NCI-H226 (cell line): ENCODE measurements around the gene CACFD1.
A peak's percentile ranks its signal among the peaks of the same experiment; 100 is the strongest.

ENCODE experiments used
- DNase-seq: peaks from one replicate; pipeline ENCODE4 v3.0.0-alpha.2; 2015

Gene CACFD1

DNA sequence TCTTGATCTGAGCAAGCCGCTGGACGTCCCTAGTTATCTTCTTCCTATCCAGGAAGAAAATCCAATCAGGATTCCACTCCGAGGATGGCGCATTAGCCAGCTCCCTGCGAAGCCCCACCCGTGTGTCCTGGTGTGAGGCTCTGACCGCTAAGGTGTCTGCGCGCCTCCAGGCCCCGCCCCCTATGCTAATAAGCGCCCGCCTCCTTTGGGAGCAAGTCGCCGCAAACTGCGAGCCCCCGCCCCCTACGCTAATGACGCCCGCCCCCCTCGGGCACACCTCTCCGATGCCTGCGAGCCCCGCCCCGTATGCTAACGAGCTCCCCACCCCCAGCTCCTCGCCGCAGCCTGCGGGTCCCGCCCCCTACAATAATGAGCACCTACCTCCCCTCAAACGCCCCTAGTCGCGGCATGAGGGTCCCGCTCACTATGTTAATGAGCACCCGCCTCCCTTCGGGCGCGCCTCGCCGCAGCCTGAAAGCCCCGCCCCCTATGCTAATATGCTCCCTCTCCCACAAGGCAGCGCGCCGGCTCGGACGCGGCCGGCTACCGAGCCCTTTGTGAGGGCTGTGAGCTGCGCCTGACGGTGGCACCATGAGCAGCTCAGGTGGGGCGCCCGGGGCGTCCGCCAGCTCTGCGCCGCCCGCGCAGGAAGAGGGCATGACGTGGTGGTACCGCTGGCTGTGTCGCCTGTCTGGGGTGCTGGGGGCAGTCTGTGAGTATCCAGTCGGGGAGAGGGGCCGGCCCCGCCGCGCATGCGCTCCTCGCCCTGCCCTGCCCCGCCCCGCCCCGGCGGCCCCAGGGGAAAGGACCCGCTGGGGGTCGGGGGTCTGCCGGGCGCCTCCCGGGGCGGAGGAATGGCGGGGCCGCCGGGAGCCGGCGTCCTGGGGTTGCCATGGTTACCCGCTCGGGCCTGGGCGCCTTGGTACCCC is at the start of gene CACFD1:
Gene CACFD1 (plus strand): TSS at position 503 of the 929 bp plus-strand sequence. CDS start 89 bp downstream, at position 592.
- peak; percentile 93 for DNase-seq

DNA sequence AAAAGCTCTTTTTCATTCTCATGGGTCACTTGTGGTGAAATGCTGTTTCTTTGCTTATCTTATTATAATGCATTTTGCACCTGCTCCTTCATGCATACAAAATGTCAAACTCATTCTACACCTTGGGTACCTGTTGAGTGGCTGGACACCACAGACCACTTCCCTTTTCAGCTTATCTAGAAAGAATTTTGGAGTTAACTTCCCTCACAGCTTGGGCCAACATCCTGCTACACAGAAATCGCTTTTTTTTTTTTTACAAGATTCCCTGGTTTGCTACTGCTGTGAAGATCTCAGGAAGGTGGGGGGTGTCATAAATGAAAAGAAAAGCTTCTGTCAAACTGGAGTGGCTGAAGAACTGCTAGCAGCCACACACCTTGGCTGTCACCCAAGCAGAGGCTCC is 44.6 kb upstream of the CACFD1 start:
- DNase-seq = no peak

DNA sequence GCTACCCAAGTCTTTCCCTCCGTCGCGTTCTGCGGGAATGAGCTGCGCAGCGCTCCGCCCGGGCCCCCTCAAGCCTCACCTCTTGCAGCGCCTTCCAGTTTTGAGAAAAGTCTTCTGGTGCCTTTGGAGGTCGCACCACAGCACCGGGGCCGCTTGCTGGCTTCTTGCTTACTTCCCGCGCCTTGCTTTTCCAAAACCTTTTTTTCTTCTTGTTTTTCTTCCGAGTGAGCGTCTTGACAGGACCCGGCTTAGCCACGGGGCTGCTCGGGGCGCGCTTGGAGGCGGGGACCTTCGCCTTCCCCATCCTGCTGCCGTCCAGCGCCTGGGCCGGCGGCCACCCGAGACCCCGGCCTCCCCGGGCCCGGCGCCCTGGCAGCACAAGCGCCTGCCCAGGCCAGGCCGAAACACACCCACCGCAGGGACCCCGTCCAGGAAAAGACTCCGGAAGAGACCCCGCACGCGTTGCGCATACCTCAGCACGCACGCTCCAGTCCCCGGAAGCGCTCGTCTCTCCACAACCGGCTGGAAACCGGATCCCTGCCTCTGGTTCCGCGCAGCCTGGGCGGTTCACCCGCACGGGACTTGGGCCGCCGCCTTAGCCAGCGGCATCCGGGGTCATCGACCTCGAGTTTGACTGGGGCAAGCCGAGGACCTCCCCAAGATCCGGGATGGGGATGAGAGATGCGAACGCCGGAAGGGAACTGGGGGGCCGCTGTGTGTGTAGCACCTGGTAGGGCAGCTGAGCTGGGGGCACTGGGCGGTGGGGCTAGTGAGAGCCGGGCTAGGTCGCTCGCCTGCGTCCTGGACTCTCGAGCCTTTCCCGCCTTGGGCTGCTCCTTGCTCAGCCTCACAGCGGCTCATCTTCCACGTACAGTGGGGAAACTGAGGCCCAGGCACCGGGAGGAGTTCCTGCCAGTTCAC is 42.0 kb upstream of the CACFD1 start, which contains the start of gene REXO4:
Gene REXO4 (minus strand): TSS at position 470 of the 921 bp plus-strand sequence. CDS start 166 bp downstream, at position 304.
- DNase-seq = peak; percentile 90

DNA sequence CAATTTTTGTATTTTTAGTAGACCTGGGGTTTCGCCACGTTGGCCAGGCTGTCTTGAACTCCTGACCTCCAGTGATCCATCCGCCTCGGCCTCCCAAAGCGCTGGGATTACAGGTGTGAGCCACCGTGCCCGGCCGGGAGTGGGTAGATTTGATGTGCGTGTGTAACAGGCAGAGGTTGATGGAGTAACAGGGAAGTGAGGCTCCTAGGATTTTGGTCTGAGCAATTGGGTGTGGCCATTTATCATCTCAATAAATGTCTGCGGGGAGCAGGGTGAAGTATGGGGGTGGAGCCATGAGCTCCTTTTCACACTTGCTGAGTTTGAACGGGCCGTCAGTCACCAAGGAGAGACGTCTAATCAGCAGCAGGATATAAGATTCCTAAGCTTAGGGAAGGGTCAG is 40.8 kb upstream of the CACFD1 start:
- DNase-seq = no peak

DNA sequence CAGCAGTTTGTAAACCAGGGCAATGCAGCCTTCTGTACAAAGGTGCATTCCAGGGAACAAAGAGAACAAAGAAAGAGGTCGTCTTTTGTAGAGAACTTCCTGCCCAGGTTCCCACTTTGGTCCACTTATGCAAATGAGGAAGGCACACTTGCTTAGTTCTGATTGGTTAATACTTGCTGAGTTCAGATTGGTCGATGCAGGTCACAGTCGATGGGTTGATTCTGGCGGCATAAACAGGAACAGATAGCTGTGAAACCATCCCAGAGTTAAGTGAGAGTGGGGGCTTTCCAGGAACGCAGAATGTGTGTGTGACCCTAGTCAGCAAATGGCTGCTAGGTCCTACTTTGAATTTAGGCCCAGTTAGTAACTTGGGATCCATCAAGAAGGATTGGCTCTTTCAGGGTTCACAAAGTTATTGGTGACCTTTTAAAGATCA is 39.4 kb upstream of the CACFD1 start:
- no peak for DNase-seq

DNA sequence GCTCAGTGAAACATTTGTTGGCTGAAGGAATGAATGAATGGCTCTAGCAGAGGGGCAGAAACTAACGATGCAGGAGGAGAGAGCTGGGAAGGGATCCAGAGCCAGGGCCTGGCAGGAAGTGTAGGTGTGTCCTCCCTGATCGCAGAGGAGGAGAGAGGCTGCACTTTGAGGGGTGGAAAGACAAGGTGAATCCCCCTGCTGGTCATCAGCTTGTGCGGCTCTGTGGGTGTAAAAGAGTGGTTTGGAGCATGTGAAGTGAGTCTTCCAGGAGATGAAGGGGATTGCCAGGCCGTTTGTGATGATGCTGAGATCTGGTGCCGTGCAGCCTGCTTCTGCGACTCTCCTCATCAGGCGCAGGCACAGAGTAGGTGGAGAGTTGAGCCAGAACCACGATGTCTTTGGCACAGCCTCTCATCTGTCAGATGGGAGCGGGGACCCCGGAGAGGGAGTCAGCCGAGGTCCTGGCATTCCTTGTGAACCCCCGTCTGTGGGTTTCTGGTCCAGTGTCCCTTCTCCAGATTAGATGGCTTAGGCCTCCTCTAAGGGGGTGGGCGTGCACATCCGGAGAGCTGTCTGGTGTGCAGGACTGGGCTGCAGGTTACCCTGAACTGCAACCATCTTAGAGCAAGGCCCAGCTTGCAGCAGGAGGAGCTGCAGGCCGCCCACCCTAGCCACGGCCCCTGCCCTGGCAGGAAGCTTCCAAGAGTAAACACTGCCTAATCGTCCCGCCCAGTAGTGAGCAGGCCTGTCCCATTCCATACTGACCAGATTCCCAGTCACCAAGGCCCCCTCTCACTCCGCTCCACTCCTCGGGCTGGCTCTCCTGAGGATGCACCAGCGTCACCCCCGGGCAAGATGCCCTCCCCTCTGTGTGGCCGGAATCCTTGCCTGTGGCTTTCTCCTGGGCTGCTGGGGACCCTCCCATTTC is 37.9 kb upstream of the CACFD1 start, which contains the start of gene ADAMTS13:
Gene ADAMTS13 (plus strand): TSS at position 753 of the 928 bp plus-strand sequence. CDS start 77 bp downstream, at position 830.
- DNase-seq = peak; percentile 33

DNA sequence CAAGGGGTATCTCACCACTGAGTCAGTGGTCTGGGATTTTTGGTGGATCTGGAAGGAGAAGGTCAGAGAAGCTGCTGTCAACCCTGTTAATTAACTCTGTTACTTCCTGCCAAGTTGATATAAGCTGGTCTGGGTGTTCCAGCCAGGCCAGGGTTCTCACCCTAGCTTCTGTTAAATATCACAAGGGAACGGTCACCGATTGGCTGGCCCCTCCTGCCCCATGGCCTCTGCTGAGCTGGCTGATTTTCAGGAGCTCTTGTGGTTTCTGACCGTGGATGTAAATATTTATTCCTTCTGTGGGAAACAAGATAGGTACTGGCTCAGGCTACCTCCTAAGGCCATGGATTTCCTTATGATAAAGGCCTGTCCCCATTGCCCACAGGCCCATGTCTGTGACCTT is 36.6 kb upstream of the CACFD1 start:
- DNase-seq = no peak

DNA sequence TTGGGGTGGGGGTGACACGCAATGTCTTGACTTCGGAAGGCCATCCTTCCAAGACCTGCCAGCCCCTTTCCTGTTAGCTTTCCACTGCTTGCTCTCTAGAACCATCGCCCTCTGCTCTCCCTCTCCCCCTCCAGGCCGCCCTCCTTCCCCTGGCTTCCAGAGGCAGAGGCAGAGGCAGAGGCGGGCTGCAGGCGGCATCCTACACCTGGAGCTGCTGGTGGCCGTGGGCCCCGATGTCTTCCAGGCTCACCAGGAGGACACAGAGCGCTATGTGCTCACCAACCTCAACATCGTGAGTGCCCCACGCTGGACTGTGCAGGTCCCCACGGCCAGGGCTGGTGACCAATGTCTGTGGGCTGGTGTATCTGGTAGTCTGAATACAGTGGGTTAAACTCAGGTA is 35.6 kb upstream of the CACFD1 start:
- DNase-seq = no peak

DNA sequence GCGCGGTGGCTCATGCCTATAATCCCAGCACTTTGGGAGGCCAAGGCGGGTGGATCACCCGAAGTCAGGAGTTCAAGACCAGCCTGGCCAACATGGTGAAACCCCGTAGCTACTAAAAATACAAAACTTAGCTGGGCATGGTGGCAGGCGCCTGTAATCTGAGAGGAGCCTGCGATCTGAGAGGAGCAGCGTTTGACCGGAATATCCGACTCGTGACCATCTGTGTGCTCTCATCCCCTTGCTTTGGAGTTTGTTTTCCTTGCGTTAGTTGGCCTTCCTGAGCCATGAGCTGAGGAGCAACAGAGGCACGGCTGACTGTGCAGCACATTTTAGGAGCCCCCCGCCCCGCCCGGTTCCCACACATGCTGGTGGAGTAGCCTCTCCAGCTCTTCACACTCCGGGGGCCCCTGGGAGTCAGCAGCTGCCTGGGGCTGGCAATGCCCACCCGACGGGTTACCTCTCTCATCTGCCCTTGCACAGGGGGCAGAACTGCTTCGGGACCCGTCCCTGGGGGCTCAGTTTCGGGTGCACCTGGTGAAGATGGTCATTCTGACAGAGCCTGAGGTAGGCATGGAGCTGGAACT is 34.6 kb upstream of the CACFD1 start:
- no peak for DNase-seq

DNA sequence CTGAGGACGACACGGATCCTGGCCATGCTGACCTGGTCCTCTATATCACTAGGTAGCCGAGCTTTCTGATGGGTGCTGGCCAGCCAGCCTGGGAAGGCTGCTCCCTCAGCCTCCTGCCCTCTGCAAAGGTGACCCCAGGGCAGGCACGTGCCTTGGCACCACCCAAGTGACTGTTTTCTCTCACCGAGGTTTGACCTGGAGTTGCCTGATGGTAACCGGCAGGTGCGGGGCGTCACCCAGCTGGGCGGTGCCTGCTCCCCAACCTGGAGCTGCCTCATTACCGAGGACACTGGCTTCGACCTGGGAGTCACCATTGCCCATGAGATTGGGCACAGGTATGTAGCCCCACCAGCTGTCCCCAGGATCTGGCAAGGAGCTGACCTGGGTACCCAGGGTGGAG is 33.8 kb upstream of the CACFD1 start:
- DNase-seq = no peak

DNA sequence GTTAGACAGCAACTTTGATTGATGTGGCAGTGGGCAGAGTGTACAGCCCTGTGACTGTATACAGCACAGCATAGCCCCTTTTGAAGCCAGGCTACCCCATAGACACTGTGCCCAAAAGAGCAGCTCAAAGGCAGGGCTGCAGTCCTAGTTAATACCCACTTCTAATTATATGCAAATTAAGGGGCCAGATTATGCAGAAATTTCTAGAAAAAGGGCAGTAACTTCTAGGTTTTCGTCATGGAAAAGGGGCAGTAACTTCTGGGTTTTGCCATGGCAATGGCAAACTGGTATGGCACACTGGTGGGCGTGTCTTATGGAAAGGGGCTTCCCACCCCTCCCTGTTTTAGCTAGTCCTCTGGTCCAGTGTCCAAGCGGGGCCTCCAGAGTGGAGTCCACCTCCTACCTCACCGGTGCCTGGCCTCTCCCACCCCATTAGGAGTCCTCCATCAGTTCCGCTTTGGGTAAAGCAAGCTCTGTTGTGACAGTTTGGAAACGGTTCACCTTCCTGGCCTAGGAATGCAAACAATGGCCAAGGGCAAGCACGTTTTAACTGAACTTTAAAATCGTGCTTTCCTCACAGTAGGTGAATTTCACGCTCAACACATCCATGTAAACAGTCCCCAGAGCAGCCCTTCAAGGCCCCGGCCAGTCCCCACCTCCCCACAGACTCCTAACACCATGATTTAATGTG is 32.0 kb upstream of the CACFD1 start:
- no peak for DNase-seq

DNA sequence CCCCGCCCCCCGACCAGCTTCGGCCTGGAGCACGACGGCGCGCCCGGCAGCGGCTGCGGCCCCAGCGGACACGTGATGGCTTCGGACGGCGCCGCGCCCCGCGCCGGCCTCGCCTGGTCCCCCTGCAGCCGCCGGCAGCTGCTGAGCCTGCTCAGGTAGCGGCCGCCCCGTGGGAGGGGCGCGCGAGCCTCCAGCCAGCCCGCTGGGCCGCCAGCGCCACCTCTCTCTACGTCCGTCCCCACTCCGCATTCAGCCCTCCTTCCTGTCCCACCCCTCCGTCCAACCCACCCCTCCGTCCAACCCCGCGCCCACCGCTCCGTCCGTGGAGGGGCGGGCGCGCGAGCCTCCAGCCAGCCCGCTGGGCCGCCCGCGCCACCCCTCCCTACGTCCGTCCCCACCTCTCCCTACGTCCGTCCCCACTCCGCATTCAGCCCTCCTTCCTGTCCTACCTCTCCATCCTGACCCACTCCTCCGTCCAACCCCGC is 31.1 kb upstream of the CACFD1 start:
- peak; percentile 21 for DNase-seq

DNA sequence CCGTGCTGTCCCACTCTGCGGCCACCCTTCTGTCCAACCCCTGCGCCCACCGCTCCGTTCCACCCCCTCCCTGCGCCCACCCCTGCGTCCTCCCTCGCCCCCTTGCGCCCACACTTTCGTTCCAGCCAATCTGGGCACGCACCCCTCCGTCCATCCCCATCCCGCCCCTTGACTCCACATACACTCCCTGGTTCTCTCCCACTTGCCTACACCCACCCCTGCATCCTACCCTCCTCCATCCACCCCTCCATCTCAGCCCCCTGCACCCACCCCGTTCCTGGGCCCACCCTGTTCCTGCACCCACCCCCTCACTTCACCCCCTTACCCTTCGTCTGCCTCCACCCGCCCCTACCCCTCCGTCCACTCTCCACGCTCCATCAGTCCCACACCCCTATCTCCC is 30.6 kb upstream of the CACFD1 start:
- DNase-seq = no peak

DNA sequence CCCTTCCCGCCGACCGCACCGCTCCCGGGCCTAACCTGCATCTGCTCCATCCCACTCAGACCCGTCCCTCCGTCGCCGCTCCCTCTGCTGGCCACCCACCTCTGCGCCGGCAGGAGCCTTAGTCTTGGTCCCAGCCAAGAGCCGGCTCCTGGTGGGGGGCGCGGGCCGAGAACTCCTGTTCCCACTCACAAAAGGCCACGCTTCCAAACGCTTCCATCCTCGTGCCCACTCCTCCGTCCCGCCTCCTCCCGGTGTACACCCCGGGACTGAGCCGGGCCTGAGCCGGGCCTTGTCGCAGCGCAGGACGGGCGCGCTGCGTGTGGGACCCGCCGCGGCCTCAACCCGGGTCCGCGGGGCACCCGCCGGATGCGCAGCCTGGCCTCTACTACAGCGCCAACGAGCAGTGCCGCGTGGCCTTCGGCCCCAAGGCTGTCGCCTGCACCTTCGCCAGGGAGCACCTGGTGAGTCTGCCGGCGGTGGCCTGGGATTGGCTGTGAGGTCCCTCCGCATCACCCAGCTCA is 30.1 kb upstream of the CACFD1 start:
- DNase-seq = no peak

DNA sequence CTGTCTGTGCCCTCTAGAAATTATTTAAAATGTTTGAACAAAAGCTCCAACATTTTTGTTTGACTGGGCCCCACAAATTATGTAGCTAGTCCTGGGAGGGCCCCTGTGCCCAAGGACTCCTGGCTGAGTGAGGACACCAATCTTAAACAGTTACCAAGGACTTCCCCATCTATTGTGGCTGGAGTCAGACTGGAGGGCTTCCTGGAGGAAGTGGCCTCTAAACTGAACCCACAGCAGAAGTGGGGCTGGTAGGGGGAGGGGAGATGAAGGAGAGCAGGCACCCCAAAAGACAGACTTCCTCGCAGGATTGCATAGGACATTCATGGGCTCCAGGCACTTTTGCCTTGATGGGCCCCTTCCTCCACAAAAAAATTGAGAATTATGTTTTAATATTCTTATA is 29.5 kb upstream of the CACFD1 start:
- no peak for DNase-seq

DNA sequence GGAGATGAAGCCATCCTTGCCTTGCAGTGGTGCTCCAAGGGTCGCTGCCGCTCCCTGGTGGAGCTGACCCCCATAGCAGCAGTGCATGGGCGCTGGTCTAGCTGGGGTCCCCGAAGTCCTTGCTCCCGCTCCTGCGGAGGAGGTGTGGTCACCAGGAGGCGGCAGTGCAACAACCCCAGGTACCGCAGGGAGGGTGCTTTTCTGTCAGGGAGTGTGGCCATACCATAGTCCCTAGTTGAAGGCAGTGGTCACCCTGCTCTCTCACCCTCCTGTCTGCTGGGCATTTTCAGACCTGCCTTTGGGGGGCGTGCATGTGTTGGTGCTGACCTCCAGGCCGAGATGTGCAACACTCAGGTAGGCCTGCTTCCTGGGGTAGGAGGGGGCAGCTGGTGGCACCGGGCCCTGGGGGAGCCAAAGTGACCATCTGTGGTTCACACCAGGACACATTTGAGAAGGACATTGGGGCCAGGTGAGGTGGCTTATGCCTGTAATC is 26.4 kb upstream of the CACFD1 start:
- DNase-seq = no peak

DNA sequence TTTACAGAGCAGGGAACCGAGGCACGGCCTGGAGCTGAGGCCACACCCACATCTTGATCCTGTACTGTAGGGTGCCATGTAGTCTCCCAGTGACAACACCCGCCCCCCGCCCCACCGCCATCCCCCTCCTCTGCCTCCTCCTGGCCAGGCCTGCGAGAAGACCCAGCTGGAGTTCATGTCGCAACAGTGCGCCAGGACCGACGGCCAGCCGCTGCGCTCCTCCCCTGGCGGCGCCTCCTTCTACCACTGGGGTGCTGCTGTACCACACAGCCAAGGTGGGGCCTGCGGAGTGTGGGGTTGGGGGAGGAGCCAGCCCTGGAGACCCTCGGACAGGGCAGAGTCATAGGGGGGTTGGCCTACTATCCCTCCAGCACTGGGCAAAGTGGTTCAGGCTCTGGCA is 23.1 kb upstream of the CACFD1 start:
- DNase-seq = no peak

DNA sequence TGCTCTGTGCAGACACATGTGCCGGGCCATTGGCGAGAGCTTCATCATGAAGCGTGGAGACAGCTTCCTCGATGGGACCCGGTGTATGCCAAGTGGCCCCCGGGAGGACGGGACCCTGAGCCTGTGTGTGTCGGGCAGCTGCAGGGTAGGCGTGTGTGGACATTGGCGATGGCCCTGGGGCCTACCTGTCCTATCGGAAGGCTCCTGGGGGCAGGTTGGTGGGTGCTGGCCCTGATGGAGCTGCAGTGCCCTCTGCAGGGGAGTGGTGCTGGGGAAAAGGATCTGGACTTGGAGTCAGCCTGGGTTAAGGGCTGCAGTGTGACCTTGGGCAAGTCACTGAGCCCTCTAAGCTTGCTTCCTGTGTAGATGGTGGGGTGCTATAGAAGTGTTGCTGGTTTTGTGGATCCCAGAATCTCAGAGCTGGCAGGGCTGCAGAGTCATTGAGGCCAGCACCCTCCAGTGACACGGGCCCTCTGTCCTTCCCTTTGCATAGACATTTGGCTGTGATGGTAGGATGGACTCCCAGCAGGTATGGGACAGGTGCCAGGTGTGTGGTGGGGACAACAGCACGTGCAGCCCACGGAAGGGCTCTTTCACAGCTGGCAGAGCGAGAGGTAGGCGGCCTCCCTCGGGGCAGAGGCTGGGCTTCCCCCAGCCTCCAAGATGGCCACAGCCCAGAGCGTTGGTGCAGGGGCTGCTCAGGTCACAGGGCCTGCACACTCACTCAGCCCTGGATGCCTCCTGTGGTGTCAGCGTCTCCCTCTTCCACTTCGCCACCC is 21.8 kb upstream of the CACFD1 start:
- DNase-seq = no peak

DNA sequence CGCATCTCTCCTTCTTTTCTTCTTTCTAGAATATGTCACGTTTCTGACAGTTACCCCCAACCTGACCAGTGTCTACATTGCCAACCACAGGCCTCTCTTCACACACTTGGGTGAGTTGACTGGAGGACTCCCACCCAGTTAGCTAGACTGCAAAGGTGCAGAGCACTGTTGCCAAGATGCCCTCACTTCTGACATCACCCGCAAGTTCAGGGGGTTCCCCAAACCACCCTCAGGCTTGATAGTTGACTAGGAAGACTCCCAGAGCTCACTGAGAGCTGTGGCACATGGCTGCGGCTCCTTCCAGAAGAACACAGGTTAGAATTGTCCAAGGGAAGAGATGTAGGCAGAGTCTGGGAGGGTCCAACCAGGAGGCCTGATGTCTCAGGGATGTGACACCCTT is 20.4 kb upstream of the CACFD1 start:
- no peak for DNase-seq

DNA sequence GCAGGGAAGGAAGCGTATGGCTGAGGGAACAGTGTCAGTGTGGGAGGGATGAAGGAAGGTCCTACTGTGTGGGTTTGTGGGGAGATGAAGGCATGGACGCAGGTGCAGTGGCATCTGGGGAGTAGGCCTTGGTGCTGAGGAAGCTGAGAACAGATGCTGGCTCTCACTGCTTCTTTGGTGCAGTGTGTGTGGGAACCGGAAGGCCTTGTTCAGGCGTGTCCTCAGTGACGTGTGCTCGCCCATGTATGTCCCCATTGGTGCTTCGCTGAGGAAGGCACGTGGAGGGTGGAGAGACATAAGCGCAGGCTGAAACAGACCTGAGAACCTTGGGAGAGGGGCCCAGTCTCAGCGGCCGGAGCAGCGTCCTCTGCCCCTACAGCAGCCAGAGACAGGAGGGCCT is 18.9 kb upstream of the CACFD1 start:
- DNase-seq = no peak
